Smooth muscle cell (in vitro differentiated cells): ENCODE results near the gene KEAP1. TPM values are rescaled to one million over a fixed set of nuclear protein-coding genes. Genes with fewer than 3 reads are reported as not detected.

ENCODE experiments used
- DNase-seq: peaks from one replicate; lab custom pipeline; 2025; ENCODE audit not compliant: unreplicated experiment; lab: John Stamatoyannopoulos, UW
- H2AFZ ChIP-seq: fragments of 200-600 bp; sonication (generic); 2 replicates; pipeline ENCODE4 v1.6.0; 2016; ENCODE audit warnings: antibody characterized with exemption, low read depth, mild to moderate bottlenecking
- H3F3A ChIP-seq: fragments of 200-600 bp; sonication (generic); 2 replicates; pipeline ENCODE4 v1.6.0; 2017; ENCODE audit warnings: antibody characterized with exemption, low read depth
- H3K27ac ChIP-seq: fragments of 200-600 bp; sonication (generic); 2 replicates; pipeline ENCODE4 v1.5.1; 2016; ENCODE audit warnings: low read depth, mild to moderate bottlenecking
- H3K27me3 ChIP-seq: fragments of 200-600 bp; sonication (generic); 2 replicates; pipeline ENCODE4 v1.6.1; 2016; ENCODE audit warnings: low read depth, mild to moderate bottlenecking
- H3K36me3 ChIP-seq: fragments of 200-600 bp; sonication (generic); 2 replicates; pipeline ENCODE4 v1.5.1; 2016; ENCODE audit warnings: low read depth
- H3K4me1 ChIP-seq: fragments of 200-600 bp; sonication (generic); 2 replicates; pipeline ENCODE4 v1.5.1; 2016; ENCODE audit warnings: low read depth
- H3K4me2 ChIP-seq: fragments of 200-600 bp; sonication (generic); 2 replicates; pipeline ENCODE4 v1.6.0; 2016; ENCODE audit warnings: mild to moderate bottlenecking
- H3K4me3 ChIP-seq: fragments of 200-600 bp; sonication (generic); 2 replicates; pipeline ENCODE4 v1.5.1; 2016; ENCODE audit warnings: mild to moderate bottlenecking
- H3K79me2 ChIP-seq: fragments of 200-600 bp; sonication (generic); 2 replicates; pipeline ENCODE4 v1.6.0; 2016; ENCODE audit warnings: low read depth, mild to moderate bottlenecking
- H3K9ac ChIP-seq: fragments of 200-600 bp; sonication (generic); 2 replicates; pipeline ENCODE4 v1.6.0; 2016; ENCODE audit warnings: low read depth
- H3K9me3 ChIP-seq: fragments of 200-600 bp; sonication (generic); replicated peaks from 2 replicates; pipeline ENCODE4 v1.5.1; 2016; ENCODE audit warnings: low read depth
- H4K20me1 ChIP-seq: fragments of 200-600 bp; sonication (generic); 2 replicates; pipeline ENCODE4 v1.6.0; 2016; ENCODE audit warnings: low read depth
- CTCF ChIP-seq: fragments of 200-600 bp; sonication (generic); IDR thresholded peaks from 2 replicates; pipeline ENCODE4 v1.5.1; 2017; ENCODE audit warnings: borderline replicate concordance, mild to moderate bottlenecking, antibody characterized with exemption; ENCODE audit not compliant: insufficient read depth, poor library complexity, severe bottlenecking
- WGBS: methylation state at CpG from one replicate; pipeline ENCODE4 v1.1.7; 2016; ENCODE audit warnings: low lambda C conversion rate; 5-methylcytosine and 5-hydroxymethylcytosine counted together
- microRNA counts: library from miRNA; unstranded; fragments of <30 nt; microRNA quantifications from one replicate; lab custom pipeline; 2016
- microRNA-seq: library from miRNA; unstranded; fragments of <30 nt; microRNA quantifications from one replicate; pipeline ENCODE4, GENCODE V29; 2016; ENCODE audit warnings: borderline number of aligned reads
- polyA plus RNA-seq: library from polyadenylated mRNA; unstranded; fragments of >200 nt; fragmentation: Nextera tagmentation; extraction: Ambion mirVana; gene quantifications from 2 replicates; pipeline ENCODE4 v1.2.1, GENCODE V29; 2016
- small RNA-seq: library from RNA; depleted of rRNA; stranded (forward); fragments of <200 nt; gene quantifications from one replicate; pipeline ENCODE3, GENCODE V24; 2014
- total RNA-seq: library from RNA; depleted of rRNA; stranded (reverse); fragments of >200 nt; gene quantifications from 2 replicates; pipeline ENCODE4 v1.2.3, GENCODE V29; 2014

KEAP1 gene
- total and polyA plus RNA-seq, 2 experiments from 2014 or later: 24.9 to 60.4 TPM

- no peak overlapping the region for H3K27ac ChIP-seq
- no peak overlapping the region for H3K4me2 ChIP-seq
- WGBS: over 99% methylated on average over 7 of the region's 7 CpGs
- no peak for TF ChIP-seq CTCF
- no peaks in the 10 kb centered on the region for H3K9me3 ChIP-seq
- peaks cover 4% of the 10 kb centered on the region for H4K20me1 ChIP-seq
- H3K27me3 ChIP-seq: no peaks in the 10 kb centered on the region
- H3K4me3 ChIP-seq: no peak overlapping the region
- H3K9ac ChIP-seq: no peak overlapping the region
- no peak for DNase-seq
- no peak overlapping the region for H2AFZ ChIP-seq
- no peaks in the 10 kb centered on the region for H3K79me2 ChIP-seq
- no peaks in the 10 kb centered on the region for H3K36me3 ChIP-seq
- H3F3A ChIP-seq: no peaks in the 10 kb centered on the region
- H3K4me1 ChIP-seq: no peaks in the 10 kb centered on the region
These were observed 54.1 kb downstream of the KEAP1 start for GRCh38 chr19:10449037-10449436.

GRCh38 chr19:10442698-10443097 is 60.5 kb downstream of the KEAP1 start:
- 93% methylated on average over 3 of the region's 3 CpGs for WGBS

DNA sequence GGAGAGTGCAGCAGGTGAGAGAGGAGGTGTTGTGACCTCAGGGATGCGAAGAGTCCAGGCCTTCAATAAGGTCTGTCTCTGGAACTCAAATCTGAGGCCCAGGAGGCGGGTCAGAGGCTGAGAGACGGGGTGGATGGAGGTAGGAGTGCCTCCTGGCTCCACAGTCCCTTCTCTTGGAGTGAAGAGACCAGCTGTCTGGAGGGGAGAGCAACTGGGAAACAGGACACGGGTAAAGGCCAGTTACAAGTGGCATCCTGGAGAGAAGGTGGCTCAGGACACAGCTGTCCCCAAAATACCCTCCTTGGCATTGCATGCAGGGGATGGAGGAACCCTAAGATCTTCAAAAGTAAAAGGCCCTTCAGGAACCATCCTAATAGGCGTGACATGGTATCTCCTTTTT is 63.6 kb downstream of the KEAP1 start:
- H3K9me3 ChIP-seq: no peaks in the 10 kb centered on the region
- no peak for DNase-seq
- H3F3A ChIP-seq: no peaks in the 10 kb centered on the region
- H3K27me3 ChIP-seq: no peaks in the 10 kb centered on the region
- TF ChIP-seq CTCF: no peak
- H3K9ac ChIP-seq: no peak overlapping the region
- no peaks in the 10 kb centered on the region for H3K36me3 ChIP-seq
- H3K27ac ChIP-seq: no peak overlapping the region
- WGBS: 95% methylated on average over 5 of the region's 5 CpGs
- H3K4me2 ChIP-seq: no peak overlapping the region
- H3K4me3 ChIP-seq: no peak overlapping the region
- no peak overlapping the region for H2AFZ ChIP-seq
- H4K20me1 ChIP-seq: peaks cover 12% of the 10 kb centered on the region
- H3K79me2 ChIP-seq: no peaks in the 10 kb centered on the region
- H3K4me1 ChIP-seq: no peaks in the 10 kb centered on the region

More at GRCh38 chr19:10442698-10443097, 60.5 kb downstream of the KEAP1 start:
- Histone ChIP-seq H3K27me3 (no peaks in the 10 kb centered on the region), H3K79me2 (no peaks in the 10 kb centered on the region), H3K27ac (no peak overlapping the region), H3K4me3 (no peak overlapping the region), H4K20me1 (peaks cover 9% of the 10 kb centered on the region), H3K36me3 (no peaks in the 10 kb centered on the region), H3K9me3 (no peaks in the 10 kb centered on the region), H3F3A (no peaks in the 10 kb centered on the region), H3K9ac (no peak overlapping the region), H3K4me2 (no peak overlapping the region), H3K4me1 (no peaks in the 10 kb centered on the region), H2AFZ (no peak overlapping the region)
- no peak for TF ChIP-seq CTCF
- DNase-seq: no peak

MicroRNA genes within 50 kb of the gene (microRNA counts, 767-probe panel; counts per million panel counts)
- microRNA hsa-miR-1238 (lab: Ali Mortazavi, UCI): 183 counts per million

Small RNAs within 50 kb of the gene (microRNA-seq; reads per million reads assigned to microRNA genes)
- not detected for gene MIR1238

Small RNAs within 50 kb of the gene (small RNA-seq; reads per million reads assigned to genes)
- gene MIR1238 (not detected), gene RNU7-140P (not detected)

Other genes starting within 250 kb of the KEAP1 start
- 4.6 and 10.4 TPM in 2 replicates for gene ICAM1, start 232.2 kb downstream of the KEAP1 start, total RNA-seq
- 9.2 and 9.7 TPM in 2 replicates for gene ICAM1, start 232.2 kb downstream of the KEAP1 start, polyA plus RNA-seq
- 0.90 and 1.9 TPM in 2 replicates for gene ICAM4, start 216.4 kb downstream of the KEAP1 start, total RNA-seq
- 2.2 and 3.4 TPM in 2 replicates for gene ICAM4, start 216.4 kb downstream of the KEAP1 start, polyA plus RNA-seq
- 1.9 and 4.0 TPM in 2 replicates for gene ICAM5, start 213.4 kb downstream of the KEAP1 start, total RNA-seq
- 4.4 and 6.4 TPM in 2 replicates for gene ICAM5, start 213.4 kb downstream of the KEAP1 start, polyA plus RNA-seq
- 2.9 TPM in 1 of 2 replicates, not detected in the other for gene ZGLP1, start 193.5 kb downstream of the KEAP1 start, total RNA-seq
- gene ZGLP1, start 193.5 kb downstream of the KEAP1 start, polyA plus RNA-seq: 4.8 and 6.1 TPM in 2 replicates
- 7.6 and 15.3 TPM in 2 replicates for gene FDX2, start 187.3 kb downstream of the KEAP1 start, total RNA-seq
- 39.1 and 46.0 TPM in 2 replicates for gene FDX2, start 187.3 kb downstream of the KEAP1 start, polyA plus RNA-seq
- 8.3 and 18.3 TPM in 2 replicates for gene RAVER1, start 169.8 kb downstream of the KEAP1 start, total RNA-seq
- gene RAVER1, start 169.8 kb downstream of the KEAP1 start, polyA plus RNA-seq: 35.5 and 43.0 TPM in 2 replicates
- 4.5 and 6.5 TPM in 2 replicates for gene ICAM3, start 163.7 kb downstream of the KEAP1 start, total RNA-seq
- 29.3 and 31.3 TPM in 2 replicates for gene ICAM3, start 163.7 kb downstream of the KEAP1 start, polyA plus RNA-seq
- 52.5 and 53.1 TPM in 2 replicates for gene TYK2, start 122.8 kb downstream of the KEAP1 start, total RNA-seq
- gene TYK2, start 122.8 kb downstream of the KEAP1 start, polyA plus RNA-seq: 90.8 and 98.4 TPM in 2 replicates
- gene CDC37, start 99.8 kb downstream of the KEAP1 start, total RNA-seq: 98.4 and 103 TPM in 2 replicates
- 186 and 198 TPM in 2 replicates for gene CDC37, start 99.8 kb downstream of the KEAP1 start, polyA plus RNA-seq
- 2.7 and 3.3 TPM in 2 replicates for gene PDE4A, start 82.8 kb downstream of the KEAP1 start, total RNA-seq
- gene PDE4A, start 82.8 kb downstream of the KEAP1 start, polyA plus RNA-seq: 12.3 and 16.4 TPM in 2 replicates
- 5.3 and 6.3 TPM in 2 replicates for gene S1PR5, start 14.1 kb upstream of the KEAP1 start, total RNA-seq
- 6.8 and 9.0 TPM in 2 replicates for gene S1PR5, start 14.1 kb upstream of the KEAP1 start, polyA plus RNA-seq
- gene ATG4D, start 40.5 kb upstream of the KEAP1 start, total RNA-seq: 12.9 and 13.8 TPM in 2 replicates
- 19.0 and 29.7 TPM in 2 replicates for gene ATG4D, start 40.5 kb upstream of the KEAP1 start, polyA plus RNA-seq
- gene KRI1, start 62.7 kb upstream of the KEAP1 start, total RNA-seq: 4.9 and 7.1 TPM in 2 replicates
- gene KRI1, start 62.7 kb upstream of the KEAP1 start, polyA plus RNA-seq: 10.1 and 18.0 TPM in 2 replicates
- 5.4 and 10.1 TPM in 2 replicates for gene CDKN2D, start 65.6 kb upstream of the KEAP1 start, total RNA-seq
- gene CDKN2D, start 65.6 kb upstream of the KEAP1 start, polyA plus RNA-seq: 22.2 and 25.3 TPM in 2 replicates
- 19.8 and 37.1 TPM in 2 replicates for gene AP1M2, start 84.0 kb upstream of the KEAP1 start, total RNA-seq
- 8.8 and 30.2 TPM in 2 replicates for gene AP1M2, start 84.0 kb upstream of the KEAP1 start, polyA plus RNA-seq
- gene SLC44A2, start 122.2 kb upstream of the KEAP1 start, total RNA-seq: 59.7 and 79.5 TPM in 2 replicates
- gene SLC44A2, start 122.2 kb upstream of the KEAP1 start, polyA plus RNA-seq: 123 and 156 TPM in 2 replicates
- gene ILF3, start 151.0 kb upstream of the KEAP1 start, total RNA-seq: 78.0 and 125 TPM in 2 replicates
- gene ILF3, start 151.0 kb upstream of the KEAP1 start, polyA plus RNA-seq: 108 and 118 TPM in 2 replicates
- gene QTRT1, start 198.1 kb upstream of the KEAP1 start, total RNA-seq: 13.3 and 16.0 TPM in 2 replicates
- 42.3 and 49.4 TPM in 2 replicates for gene QTRT1, start 198.1 kb upstream of the KEAP1 start, polyA plus RNA-seq
- 46.4 and 65.1 TPM in 2 replicates for gene DNM2, start 214.7 kb upstream of the KEAP1 start, total RNA-seq
- 93.2 and 111 TPM in 2 replicates for gene DNM2, start 214.7 kb upstream of the KEAP1 start, polyA plus RNA-seq